22Rv1 (cell line): ENCODE results near the gene ARHGAP10.
A peak's percentile ranks its signal among the peaks of the same experiment; 100 is the strongest.

Source experiments
- H3K27ac ChIP-seq: fragments of 450-650 bp; 2 replicates; pipeline ENCODE4 v1.5.1; 2017
- ZFX ChIP-seq: fragments of 450-650 bp; IDR thresholded peaks from 2 replicates; pipeline ENCODE4 v1.6.1; 2017; ENCODE audit warnings: antibody characterized with exemption, borderline replicate concordance
- TF ChIP-seq, protein P1 (sequence below): fragments of 450-650 bp; IDR thresholded peaks from 2 replicates; pipeline ENCODE4 v1.5.1; 2017; ENCODE audit warnings: mild to moderate bottlenecking

Gene ARHGAP10

DNA sequence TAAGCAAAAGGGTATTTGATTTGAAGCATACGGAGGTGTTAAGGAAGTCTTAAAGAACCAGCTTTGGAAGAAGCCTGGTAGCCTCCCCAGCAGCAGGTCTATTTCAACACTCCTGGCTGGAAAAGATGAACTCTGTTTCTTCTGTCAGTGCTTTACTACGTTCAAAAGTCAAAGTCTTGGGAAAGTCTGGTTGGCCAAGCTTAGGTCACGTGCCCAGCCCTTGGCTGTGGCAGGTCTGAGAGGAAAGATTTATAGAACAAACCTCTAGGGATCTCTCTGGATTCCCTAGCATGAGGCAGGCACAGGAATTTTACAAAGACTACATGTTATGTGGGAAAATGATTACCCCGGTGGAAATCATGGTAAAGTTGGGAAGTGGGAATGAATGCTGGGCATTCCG is 8.6 kb upstream of the ARHGAP10 start:
- H3K27ac ChIP-seq: no peak overlapping the region
- no peak for TF ChIP-seq ZFX
- TF ChIP-seq, protein P1, sequence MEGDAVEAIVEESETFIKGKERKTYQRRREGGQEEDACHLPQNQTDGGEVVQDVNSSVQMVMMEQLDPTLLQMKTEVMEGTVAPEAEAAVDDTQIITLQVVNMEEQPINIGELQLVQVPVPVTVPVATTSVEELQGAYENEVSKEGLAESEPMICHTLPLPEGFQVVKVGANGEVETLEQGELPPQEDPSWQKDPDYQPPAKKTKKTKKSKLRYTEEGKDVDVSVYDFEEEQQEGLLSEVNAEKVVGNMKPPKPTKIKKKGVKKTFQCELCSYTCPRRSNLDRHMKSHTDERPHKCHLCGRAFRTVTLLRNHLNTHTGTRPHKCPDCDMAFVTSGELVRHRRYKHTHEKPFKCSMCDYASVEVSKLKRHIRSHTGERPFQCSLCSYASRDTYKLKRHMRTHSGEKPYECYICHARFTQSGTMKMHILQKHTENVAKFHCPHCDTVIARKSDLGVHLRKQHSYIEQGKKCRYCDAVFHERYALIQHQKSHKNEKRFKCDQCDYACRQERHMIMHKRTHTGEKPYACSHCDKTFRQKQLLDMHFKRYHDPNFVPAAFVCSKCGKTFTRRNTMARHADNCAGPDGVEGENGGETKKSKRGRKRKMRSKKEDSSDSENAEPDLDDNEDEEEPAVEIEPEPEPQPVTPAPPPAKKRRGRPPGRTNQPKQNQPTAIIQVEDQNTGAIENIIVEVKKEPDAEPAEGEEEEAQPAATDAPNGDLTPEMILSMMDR: no peak

DNA sequence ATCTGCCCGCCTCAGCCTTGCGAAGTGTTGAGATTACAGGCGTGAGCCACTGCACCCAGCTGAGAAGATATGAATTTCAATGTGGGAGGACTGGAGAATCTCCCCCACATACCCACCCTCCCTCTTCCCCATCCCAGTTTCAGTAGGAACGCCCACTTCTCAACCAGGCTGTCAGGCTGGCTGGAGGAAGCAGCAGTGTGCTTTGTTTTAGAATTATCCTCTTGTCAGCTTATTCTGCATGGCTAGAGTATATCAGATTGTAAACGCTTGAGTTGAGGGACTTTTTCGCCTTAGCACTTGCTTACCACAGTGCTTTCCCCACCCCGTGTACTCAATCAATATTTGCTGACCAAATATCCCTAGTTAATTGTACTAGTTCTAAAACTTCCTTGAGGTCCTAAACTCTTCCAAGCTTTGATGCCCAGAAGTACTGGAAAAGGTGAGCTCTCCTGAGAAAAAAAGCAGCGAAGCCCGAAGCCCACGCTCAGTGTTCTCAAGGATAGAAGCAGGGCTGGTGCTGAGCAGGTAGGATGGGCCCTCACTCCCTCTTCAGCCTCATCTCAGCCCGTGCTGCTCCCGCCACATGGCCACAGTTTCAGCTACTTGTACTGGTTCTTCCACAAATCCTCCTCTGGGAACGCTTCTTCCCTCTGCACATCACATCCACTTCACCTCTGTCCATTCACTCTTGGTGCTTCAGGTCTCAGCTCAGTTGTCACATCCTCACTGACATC is 7.3 kb upstream of the ARHGAP10 start:
- TF ChIP-seq, protein P1: no peak
- TF ChIP-seq ZFX: no peak

DNA sequence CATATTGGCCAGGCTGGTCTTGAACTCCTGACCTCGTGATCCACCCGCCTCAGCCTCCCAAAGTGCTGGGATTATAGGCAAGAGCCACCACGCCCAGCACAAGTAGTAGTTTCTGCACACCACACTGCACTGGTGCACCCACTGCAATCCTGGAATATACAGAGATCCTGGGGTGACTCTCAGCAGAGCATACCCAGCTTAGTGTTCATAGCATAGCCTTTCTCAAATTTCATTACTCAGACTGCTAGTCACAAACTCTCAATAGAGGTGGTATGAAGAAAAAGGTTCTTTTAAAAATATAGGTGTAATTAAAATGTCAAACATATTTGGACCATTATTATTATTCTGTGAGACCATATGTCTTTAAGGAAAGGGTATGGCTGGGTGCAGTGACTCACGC is 6.2 kb upstream of the ARHGAP10 start:
- H3K27ac ChIP-seq: peak overlapping the region; percentile 40; the same call in 1 of the 2 replicates
- TF ChIP-seq ZFX: no peak
- TF ChIP-seq, protein P1: no peak

More for the DNA sequence above, 7.3 kb upstream of the ARHGAP10 start:
- H3K27ac ChIP-seq: peak overlapping the region; percentile 40

DNA sequence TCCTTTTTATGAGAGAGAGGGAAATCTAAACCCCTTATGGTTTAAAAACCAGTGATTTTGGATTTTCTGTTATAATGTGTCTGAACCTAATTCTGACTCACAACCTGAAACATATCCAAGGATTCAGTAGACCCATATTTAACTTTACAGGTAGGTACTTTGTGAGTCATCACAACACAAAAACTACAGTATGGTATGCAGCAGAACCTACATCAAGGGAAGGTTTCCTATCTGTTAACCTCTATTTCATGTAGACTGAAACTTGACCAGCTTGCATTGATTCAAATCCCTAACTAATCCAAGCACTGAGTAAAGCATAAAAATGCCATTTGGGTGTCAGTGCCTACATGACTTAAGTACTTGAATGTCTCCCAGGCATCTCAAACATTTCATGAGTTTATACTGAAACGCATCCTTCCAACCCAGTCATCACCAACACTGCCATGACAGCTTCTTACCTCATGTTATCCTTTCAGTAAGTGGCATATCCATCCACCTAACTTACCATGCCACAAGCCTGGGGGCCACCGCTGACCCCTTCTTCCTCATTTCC is 4.3 kb upstream of the ARHGAP10 start:
- no peak overlapping the region for H3K27ac ChIP-seq
- TF ChIP-seq, protein P1: no peak
- no peak for TF ChIP-seq ZFX

DNA sequence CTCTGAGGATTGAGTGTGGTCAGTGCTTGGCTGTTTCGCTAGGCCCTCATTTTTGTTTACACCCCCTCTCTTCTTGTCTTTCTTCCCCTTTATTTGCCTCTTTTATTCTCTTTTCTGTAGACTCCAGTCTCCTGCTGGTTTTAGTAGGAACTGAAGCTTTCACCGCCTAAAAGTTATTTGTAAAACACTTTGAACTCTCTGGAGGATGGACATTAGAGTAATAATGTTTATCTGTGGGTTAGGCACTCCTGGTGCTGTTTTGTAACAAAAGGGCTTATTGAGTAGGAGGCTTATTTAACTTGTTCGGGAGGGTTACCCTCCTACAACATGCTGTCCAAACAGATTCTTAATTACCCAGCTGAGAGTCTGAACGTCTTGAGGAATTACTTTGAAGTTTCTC is 1.6 kb upstream of the ARHGAP10 start:
- no peak overlapping the region for H3K27ac ChIP-seq
- TF ChIP-seq ZFX: no peak
- TF ChIP-seq, protein P1: no peak

DNA sequence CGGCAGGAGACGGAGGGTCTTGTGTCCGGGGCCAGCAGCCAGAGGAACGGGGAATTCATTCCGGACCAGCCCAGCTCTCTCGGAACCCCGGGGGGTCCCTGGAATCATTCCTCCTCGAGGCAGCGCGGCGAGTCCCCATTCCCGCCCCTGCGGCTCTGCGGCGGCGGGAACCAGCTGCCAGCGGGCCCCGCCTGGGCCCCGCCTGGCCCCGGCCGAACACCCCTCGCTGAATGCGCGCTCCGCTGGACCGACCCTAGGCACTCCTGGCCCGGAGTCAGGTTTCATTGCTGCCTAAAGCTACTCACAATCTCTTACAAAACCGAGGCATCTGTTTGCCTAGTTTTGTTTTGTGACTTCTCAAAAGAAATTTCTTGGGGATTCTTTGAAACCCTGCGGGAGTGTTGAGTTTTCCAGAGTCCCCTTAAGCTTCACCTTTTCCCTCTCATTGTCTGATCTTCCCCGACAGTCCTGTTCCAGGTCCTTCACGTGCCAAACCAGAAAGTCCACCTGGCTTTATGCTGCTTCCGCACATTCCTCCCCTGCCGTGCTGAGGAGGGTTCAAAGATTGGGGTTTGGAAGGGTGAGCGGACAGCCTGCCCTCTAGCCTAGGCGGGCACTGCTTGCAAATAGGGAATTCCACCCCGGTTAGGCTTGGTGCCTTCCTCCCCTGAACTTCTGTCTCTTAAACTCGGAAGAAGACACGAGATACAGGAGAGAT is 789 bp downstream of the ARHGAP10 start:
- no peak overlapping the region for H3K27ac ChIP-seq
- no peak for TF ChIP-seq ZFX

DNA sequence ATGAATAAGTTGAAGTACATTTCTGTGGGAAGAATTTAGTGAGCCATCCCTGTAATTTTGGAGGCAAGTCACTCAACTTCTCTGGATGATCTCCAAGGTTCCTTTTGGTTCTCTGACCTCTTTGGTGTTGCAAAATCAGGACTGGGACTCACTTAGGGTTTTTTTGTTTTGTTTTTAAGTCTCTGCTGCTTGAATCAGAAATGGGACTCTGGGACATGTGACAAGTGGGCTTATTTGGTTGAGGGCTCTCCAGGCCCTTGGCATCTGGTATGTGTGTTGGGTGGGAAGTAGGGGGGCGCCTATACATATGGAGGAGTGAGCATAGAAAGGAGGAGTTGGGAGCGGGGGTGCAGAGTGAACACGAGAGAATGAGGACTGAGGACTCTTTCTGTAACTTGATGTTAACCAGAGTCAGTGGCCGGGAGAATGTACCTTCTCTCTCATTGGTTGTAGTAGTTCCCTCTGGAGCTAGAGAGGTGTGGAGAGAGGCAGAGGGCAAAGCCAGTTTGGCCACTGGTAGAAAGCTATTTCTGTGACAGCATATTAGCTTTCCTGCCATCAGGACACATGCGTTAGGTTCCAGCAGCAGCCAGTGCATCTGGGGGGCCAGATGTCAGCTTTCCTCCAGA is 1.9 kb downstream of the ARHGAP10 start:
- no peak for TF ChIP-seq ZFX
- TF ChIP-seq, protein P1: no peak
- no peak overlapping the region for H3K27ac ChIP-seq
